Measurements from ENCODE around the gene FRG2C.
A peak's percentile ranks its signal among the peaks of the same experiment; 100 is the strongest.
"Not testable (repeated sequence)": the region's sequence is repeated elsewhere in the genome, so short reads cannot be mapped to it uniquely, and the experiment has no call there.

FRG2C gene

DNA sequence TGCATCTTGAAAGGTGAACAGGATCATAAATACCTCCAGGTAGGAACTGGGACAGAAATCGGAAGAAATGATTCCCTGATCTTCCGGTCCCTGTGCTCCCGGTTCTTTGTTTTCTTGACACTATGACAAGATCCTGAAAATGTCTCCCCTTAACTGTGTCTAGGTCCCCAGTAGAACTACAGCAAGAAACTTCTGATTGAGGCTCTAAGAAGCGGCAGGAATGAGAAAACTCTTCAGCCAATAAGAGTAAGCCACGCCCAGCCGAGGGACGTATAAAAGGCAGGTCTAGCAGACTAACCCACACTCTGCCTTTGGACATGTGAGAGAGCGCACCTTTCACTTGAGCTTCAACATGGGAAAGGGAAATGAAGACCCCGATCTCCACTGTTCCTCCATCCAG is at the start of gene FRG2C:
Gene FRG2C, plus strand, starts transcription at position 301 of the 400 bp plus-strand sequence. Its CDS starts 52 bp downstream, at position 353.
- H3K9me3 Mint-ChIP-seq; H3K4me3 Mint-ChIP-seq; H3K4me1 Mint-ChIP-seq; H3K27ac Mint-ChIP-seq; ATAC-seq; DNase-seq (ENCODE audit: low spot score in 2 of 2); H3K36me3 Mint-ChIP-seq: not testable (repeated sequence)

DNA sequence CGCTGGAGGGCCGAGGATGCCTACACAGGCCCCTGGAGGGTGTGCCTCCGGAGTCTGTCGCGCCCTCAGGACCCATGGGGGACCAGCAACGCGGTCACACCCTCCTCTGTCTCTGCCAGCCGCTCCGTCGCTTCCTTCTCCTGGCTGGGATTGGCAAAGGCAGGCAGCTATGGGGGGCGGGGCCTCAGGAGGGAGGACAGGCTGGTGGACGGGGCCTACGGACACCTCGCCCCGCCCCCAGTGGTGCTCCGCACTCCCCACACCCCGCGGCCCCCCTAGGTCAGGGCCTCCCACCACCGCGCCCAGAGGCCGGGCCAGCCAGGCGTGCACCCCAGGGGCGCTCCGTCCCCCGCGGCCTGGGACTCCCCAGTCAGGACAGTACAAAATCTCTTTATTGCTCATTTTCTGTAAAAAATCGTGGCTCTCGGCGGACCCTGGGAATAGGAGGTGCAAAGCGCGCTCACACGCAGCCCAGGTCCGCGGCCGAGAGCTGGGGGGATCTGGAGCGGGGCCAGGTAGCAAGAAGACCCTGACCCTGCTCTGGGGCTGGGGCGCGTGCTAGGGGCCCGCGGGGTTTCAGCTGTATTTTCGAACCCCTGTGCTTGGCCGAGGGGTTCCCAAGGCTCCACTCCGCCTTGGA is 45.3 kb upstream of the FRG2C start:
- H3K9me3 Mint-ChIP-seq; H3K27ac Mint-ChIP-seq; H3K4me1 Mint-ChIP-seq; H3K36me3 Mint-ChIP-seq; H3K4me3 Mint-ChIP-seq; ATAC-seq; DNase-seq (ENCODE audit: low spot score in 2 of 2): not testable (repeated sequence)

DNA sequence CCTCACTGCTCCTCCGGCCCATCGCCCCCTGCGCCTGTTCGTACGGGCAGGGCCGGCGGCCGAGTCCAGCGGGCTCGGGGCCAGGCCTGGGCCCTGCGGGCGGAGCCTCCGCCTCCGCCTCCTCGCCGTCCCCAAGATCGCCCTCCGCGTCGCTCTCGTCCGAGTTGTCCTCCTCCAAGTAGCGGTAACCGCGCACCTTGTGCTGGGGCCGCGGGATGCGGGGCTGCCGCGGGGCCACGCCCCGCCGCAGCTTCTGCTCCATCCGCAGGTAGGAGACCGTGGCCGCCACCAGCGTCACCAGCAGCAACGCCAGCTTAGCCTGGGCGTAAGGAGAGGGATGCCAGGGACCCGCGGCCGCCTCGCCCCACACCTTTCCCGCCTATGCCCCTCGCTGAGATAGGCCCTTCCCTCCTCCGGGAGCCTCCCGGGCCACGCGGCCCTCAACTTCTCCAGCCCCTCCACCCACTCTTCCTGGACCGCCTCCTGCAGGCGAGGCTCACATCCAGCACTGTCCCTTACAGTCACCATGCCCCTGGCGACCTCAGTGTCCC is 44.6 kb upstream of the FRG2C start:
- ATAC-seq, H3K4me3 Mint-ChIP-seq, H3K36me3 Mint-ChIP-seq, H3K4me1 Mint-ChIP-seq, H3K9me3 Mint-ChIP-seq, H3K27ac Mint-ChIP-seq: not testable (repeated sequence)
- peak in 1 of 2 donors; percentile 10 for DNase-seq (ENCODE audit: low spot score in 2 of 2)

DNA sequence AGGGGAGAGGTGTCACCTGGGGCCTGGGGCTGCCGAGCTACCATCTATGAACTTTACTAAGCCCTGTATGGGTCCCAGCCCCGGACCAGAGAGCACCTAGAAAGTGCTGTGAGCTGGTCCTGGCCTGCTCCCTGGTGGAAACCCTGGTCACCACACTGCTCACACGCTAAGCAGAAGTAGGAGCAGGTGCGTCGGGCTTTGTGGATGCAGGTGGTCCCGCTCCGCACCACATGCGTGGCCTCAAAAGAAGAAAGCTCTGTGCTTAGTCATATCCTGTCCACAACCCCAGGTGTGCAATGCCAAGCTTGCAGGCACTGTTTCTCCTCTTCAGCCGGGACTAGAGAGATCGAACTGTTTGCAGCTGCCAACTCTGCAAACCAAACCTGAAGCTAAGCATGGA is 42.4 kb upstream of the FRG2C start:
- H3K4me3 Mint-ChIP-seq; DNase-seq (ENCODE audit: low spot score in 2 of 2); H3K27ac Mint-ChIP-seq; H3K9me3 Mint-ChIP-seq; H3K36me3 Mint-ChIP-seq; ATAC-seq; H3K4me1 Mint-ChIP-seq: not testable (repeated sequence)

DNA sequence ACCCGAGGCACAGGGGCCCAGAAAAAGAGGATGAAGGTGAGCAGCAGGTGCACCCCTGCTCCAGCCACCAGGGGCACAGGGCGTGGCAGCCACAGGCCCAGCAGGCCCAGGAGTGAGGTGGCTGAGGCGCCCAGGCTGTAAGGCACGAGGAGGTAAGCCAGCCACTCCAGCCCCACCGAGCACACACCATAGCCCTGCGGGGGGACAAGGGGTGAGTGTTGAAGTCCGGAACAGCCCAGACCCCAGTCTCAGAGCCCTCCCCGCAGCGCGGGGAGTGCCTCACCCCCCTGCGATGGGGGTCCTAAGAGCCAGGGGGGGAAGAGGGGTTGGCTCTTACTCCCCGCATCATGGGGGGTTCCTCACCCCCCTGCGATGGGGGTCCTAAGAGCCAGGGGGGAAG is 40.5 kb upstream of the FRG2C start:
- H3K27ac Mint-ChIP-seq; H3K9me3 Mint-ChIP-seq; H3K36me3 Mint-ChIP-seq; H3K4me1 Mint-ChIP-seq; ATAC-seq; DNase-seq (ENCODE audit: low spot score in 2 of 2); H3K4me3 Mint-ChIP-seq: not testable (repeated sequence)

DNA sequence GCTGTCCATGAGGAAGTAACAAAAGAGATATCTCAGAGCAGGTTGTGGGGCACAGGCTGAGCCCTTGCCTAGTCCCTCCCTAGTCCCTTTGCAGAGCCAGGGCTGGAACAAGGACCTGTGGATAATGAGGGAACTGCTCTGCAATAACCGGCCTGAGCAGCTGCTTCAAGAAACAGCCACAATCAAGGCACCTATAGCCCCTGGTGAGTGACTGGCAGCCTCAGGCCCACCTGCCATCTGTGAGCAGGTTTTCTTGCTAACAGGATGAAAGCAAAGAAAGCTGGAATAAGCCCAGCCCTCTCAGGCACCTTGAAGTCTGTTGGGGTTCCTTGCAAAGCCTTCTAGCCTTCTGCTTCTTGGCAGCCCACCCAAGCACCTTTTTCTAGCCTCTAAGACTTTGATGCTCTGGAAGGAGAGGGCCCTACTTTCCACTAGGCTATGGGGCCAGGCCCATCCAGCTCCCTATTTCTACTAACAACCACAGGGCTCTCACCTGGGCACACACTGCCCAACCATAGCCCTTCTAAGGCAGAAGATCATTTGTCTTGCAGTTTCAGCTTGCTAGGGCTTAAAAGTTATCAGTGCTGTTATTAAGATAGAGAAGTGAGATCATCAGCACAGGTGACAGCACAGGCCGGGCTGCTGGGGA is 33.1 kb upstream of the FRG2C start:
- not testable (repeated sequence) for H3K9me3 Mint-ChIP-seq

DNA sequence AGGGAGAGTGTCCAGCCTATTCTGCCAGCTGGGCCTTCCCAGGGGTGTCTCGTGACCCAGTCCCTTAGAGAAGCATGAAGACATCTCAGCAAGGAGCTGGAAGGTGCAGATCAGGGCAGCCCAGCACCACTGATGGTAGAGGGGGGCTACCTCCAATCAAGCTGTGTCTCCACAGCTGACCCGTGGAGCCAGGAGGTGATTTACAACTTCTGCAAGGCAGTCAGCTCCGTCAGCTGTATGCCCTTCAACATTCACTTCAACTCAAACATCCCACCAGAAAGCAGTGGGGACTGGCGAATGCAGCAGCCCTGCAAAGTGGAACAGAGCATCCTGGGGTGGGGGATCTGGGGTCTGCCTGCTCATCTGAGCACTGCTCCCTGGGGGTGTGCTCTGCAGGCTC is 32.6 kb upstream of the FRG2C start:
- Mint-ChIP-seq H3K36me3 (no peaks in the 10 kb centered on the region), H3K27ac (no peak overlapping the region), H3K9me3 (no peaks in the 10 kb centered on the region), H3K4me1 (no peaks in the 10 kb centered on the region), H3K4me3 (no peak overlapping the region)
- DNase-seq (ENCODE audit: low spot score in 2 of 2), result no peak
- ATAC-seq, result no peak

More for the DNA sequence above, 33.1 kb upstream of the FRG2C start:
- H3K4me3 Mint-ChIP-seq; H3K27ac Mint-ChIP-seq; H3K36me3 Mint-ChIP-seq; DNase-seq (ENCODE audit: low spot score in 2 of 2); ATAC-seq; H3K4me1 Mint-ChIP-seq: not testable (repeated sequence)

DNA sequence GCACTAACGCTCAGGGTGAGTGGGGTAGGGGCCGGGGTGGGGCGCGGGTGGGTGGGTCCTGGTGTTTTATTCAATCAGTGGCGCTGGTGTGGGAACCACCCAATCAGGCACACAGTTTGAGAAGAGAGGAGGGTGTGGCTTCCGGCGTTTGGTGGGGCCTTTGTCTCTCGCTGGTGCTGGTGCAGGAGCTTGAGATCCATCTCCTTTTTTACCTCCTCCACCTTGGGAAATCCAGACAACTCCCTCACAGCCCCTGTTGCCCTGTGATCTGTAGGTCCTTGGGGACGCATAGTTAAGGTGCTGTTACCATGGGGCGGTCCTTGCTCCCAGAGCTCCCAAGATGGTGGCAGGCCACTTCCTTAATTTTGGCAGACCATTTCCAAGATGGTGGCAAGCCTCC is 25.2 kb upstream of the FRG2C start:
- H3K36me3 Mint-ChIP-seq; H3K4me3 Mint-ChIP-seq; ATAC-seq; H3K27ac Mint-ChIP-seq; H3K4me1 Mint-ChIP-seq; H3K9me3 Mint-ChIP-seq; DNase-seq (ENCODE audit: low spot score in 2 of 2): not testable (repeated sequence)

DNA sequence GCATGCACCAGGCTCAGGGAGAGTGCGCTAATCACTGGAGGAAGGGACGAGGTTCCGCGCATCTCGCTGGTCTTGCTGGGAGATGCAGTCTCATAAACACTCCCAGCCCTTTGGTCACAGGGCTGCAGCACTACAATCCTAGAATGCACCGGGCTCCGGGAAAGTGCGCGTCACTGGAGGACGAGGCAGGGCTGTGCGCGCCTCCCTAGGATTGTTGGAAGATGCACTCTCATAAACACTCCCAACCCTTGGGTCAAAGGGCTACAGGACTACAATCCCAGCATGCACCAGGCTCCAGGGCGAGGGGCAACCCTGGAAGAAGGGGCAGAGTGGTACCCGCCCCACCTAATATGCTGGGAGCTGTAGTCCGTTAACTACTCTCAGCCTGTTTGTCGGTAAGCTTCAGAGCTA is 23.0 kb upstream of the FRG2C start:
- not testable (repeated sequence) for ATAC-seq; H3K9me3 Mint-ChIP-seq; DNase-seq (ENCODE audit: low spot score in 2 of 2); H3K36me3 Mint-ChIP-seq; H3K27ac Mint-ChIP-seq; H3K4me1 Mint-ChIP-seq
- H3K4me3 Mint-ChIP-seq, result peak overlapping the region; percentile 67

DNA sequence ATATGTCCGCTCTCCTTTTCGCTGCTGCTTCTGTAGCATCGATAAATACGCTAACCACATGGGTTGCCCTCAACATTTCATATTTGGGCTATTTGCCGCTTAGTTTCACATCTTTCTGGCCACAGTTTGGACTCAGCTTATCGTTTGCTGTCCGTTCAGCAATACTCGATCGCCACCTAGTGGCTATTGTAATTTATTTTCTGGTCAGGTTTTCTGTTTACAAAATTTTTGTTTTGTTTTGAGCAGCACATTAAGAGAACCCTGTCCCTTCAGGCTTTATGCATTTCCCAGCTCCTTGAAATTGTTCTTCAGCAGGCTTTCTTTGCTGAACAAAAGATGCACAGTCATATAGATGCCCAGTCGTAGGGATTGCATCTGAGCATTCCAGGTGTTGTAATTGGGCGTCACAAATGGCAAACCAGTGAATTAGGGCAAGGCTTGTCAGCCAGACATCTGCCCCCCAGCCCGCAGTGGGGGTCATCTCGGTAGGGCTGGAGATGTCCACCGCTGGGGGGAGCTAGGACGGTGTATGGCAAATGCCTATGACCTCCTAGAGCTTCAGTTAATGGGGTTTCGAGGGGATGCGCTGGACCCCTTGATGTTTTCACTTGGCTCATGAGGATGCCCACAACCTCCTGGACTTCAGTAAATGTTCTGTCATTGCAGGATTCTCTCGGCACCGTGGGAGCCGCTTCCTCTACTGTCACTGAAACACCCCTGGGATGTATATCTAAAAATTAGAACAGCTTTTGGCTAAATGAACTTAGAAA is 20.9 kb upstream of the FRG2C start:
- H3K27ac Mint-ChIP-seq; H3K36me3 Mint-ChIP-seq; H3K9me3 Mint-ChIP-seq; H3K4me3 Mint-ChIP-seq; H3K4me1 Mint-ChIP-seq; DNase-seq (ENCODE audit: low spot score in 2 of 2); ATAC-seq: not testable (repeated sequence)

DNA sequence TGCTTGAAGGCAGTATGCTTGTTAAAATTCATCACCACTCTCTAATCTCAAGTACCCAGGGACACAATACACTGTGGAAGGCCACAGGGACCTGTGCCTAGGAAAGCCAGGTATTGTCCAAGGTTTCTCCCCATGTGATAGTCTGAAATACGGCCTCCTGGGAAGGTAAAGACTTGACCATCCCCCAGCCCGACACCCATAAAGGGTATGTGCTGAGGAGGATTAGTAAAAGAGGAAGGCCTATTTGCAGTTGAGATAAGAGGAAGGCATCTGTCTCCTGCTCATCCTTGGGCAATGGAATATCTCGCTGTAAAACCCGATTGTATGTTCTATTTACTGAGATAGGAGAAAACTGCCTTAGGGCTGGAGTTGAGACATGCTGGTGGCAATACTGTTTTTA is 18.6 kb upstream of the FRG2C start:
- not testable (repeated sequence) for H3K27ac Mint-ChIP-seq; DNase-seq (ENCODE audit: low spot score in 2 of 2); H3K36me3 Mint-ChIP-seq; H3K4me3 Mint-ChIP-seq; ATAC-seq; H3K9me3 Mint-ChIP-seq; H3K4me1 Mint-ChIP-seq

DNA sequence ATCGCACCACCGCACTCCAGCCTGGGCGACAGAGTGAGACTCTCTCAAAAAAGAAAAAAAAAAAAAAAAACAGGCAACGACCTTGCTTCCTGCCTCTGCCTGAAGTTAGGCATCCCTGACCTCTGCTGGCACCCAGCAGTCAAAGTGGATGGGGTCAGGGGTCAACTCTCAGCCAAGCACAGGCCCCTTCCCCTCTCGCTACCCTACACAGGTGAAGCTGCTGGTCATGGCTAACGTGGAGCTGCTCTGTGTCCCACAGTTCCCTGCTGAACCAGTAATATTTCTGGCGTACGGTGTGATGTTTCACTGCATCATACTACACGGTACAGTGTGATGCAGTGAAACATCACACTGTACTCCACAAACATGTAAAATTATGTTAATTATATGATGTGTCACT is 13.9 kb upstream of the FRG2C start:
- ATAC-seq (no peak), DNase-seq (ENCODE audit: low spot score in 2 of 2) (no peak)
- Mint-ChIP-seq H3K36me3 (no peaks in the 10 kb centered on the region), H3K4me1 (no peaks in the 10 kb centered on the region), H3K4me3 (no peak overlapping the region), H3K9me3 (peaks cover 2% of the 10 kb centered on the region), H3K27ac (no peak overlapping the region)

DNA sequence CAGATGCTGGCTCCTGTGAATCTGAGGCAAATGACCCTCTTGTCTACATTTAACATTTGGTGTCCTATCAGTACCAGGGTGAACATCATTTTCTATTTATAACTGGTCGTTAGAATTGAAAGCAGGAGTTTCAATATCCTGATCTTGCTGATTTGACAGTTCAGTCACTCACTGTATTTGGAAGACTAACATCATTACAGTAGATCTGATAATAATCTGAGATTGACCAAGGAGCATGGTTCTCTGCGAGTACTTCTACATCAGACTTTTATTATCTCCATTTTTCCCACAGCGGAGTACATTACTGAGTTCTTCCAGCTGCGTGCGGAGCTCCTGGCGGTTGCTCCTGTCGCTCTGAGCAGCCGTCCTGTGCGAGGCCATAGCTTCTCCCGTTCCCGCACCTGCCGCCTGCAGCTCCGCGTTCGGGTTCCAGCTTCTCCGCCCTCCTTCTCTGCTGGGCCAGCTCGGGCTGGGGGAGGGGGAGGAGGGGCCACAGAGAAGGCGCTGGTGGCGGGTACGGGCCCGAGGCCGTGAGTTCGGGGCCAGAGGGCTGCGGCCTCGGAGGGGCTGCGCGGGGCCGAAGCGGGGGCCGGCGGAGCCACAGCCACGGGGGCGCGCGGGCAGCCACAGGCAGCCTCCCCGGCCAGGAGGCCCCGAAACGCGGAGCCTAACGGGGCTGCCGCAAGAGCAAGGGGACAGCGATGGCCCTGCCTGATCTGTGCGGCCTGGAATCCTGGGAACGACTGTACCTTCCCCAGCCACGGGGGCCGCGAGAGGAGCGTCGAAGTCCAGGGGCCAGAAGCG is 8.8 kb upstream of the FRG2C start:
- not testable (repeated sequence) for DNase-seq (ENCODE audit: low spot score in 2 of 2); H3K9me3 Mint-ChIP-seq; H3K4me3 Mint-ChIP-seq; H3K36me3 Mint-ChIP-seq; H3K27ac Mint-ChIP-seq; ATAC-seq; H3K4me1 Mint-ChIP-seq

DNA sequence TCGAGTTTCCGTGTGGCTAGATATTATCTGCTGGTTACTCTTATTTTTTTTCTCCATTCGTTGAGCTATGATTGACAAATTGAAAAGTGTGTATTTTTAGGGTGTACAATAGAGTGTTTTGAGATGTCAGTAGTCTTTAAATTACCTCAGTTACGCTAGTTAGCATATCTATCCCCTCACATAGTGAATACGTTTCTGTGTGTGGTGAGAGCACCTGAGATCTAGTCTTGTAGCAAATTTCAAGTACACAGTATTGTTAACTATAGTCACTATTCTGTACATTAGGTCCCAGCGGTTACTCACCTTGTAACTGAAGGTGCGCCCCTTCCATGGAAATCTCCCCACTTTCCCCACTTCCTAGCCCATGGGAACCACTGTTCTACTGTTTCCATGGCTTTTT is 8.2 kb upstream of the FRG2C start:
- not testable (repeated sequence) for H3K4me3 Mint-ChIP-seq; H3K9me3 Mint-ChIP-seq; H3K4me1 Mint-ChIP-seq; ATAC-seq; DNase-seq (ENCODE audit: low spot score in 2 of 2); H3K36me3 Mint-ChIP-seq; H3K27ac Mint-ChIP-seq

All from stimulated activated effector memory CD8-positive, alpha-beta T cell treated with anti-CD3 and anti-CD28 coated beads, Interleukin-12 subunit alpha, Interleukin-12 subunit beta, amount 100 ng/mL, for 72 hours (primary cell).